Fibroblast of lung (primary cell): ENCODE data around the gene ZNF25.

Experiments
- EZH2 ChIP-seq: IDR thresholded peaks from 2 replicates; pipeline ENCODE4 v1.5.1; 2012; ENCODE audit warnings: low read length, control low read depth, mild to moderate bottlenecking; ENCODE audit errors: missing control alignments
- TF ChIP-seq, protein P1 (sequence below), 2 donors: IDR thresholded peaks in 1 of 2; conservative IDR thresholded peaks in 1 of 2; 1 replicate in 1 of 2; 2 replicates in 1 of 2; pipeline ENCODE4 v1.5.1; 2011 to 2012; ENCODE audit warnings: low read length in 2 of 2, control low read depth in 1 of 2, inconsistent platforms in 1 of 2, low read depth in 1 of 2, mild to moderate bottlenecking in 1 of 2

DNA sequence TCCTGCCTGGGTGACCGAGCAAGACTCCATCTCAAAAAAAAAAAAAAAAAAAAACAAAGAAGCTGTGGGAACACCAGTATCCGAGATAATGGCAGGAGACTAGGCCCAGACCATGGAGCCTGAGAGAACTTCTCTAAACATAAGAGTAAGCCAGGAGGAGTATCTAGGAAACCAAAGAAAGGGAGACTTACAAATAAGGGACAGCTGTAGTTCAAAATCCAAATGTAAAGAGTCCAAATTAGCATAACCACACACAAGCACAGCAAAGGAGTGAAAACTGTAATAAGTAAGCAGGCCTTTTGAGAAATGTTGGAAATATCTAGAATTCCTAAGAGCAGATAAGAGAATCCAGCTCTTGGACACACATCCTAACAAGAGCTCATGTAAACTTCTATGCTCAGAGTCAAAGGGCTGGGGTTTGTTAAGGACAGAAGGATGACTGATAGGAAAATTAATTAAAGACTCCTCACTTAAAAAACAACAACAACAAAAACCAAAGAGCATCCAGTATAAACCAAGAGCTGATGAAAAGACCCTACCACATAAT, 15.8 kb downstream of the ZNF25 start:
- TF ChIP-seq, protein P1, sequence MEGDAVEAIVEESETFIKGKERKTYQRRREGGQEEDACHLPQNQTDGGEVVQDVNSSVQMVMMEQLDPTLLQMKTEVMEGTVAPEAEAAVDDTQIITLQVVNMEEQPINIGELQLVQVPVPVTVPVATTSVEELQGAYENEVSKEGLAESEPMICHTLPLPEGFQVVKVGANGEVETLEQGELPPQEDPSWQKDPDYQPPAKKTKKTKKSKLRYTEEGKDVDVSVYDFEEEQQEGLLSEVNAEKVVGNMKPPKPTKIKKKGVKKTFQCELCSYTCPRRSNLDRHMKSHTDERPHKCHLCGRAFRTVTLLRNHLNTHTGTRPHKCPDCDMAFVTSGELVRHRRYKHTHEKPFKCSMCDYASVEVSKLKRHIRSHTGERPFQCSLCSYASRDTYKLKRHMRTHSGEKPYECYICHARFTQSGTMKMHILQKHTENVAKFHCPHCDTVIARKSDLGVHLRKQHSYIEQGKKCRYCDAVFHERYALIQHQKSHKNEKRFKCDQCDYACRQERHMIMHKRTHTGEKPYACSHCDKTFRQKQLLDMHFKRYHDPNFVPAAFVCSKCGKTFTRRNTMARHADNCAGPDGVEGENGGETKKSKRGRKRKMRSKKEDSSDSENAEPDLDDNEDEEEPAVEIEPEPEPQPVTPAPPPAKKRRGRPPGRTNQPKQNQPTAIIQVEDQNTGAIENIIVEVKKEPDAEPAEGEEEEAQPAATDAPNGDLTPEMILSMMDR (conservative IDR thresholded peaks at IDR 0.05 in 1 of 2, IDR thresholded peaks at IDR 0.05 in 1 of 2; ENCODE audit: low read depth in 1 of 2, low read length in 2 of 2) = no peak
- no peak for TF ChIP-seq EZH2
